Stimulated activated naive CD4-positive, alpha-beta T cell (primary cell): ENCODE data around the gene RAB30.
A peak's percentile ranks its signal among the peaks of the same experiment; 100 is the strongest.
"Not testable (repeated sequence)": the region's sequence is repeated elsewhere in the genome, so short reads cannot be mapped to it uniquely, and the experiment has no call there.

ENCODE experiments used
- DNase-seq, 6 experiments: peaks; one replicate each; lab custom pipeline; 2025; lab: John Stamatoyannopoulos, UW

Gene RAB30

GRCh38 chr11:82944198-82944597 lies 127.5 kb downstream of the RAB30 start:
- DNase-seq = no peak

GRCh38 chr11:82943430-82943829 lies 128.3 kb downstream of the RAB30 start:
- not testable (repeated sequence) for DNase-seq

- DNase-seq = no peak
Measured at GRCh38 chr11:82942376-82942775, 129.3 kb downstream of the RAB30 start.

GRCh38 chr11:82939456-82939855 lies 132.2 kb downstream of the RAB30 start:
- DNase-seq = no peak

- no peak for DNase-seq
Measured at GRCh38 chr11:82937554-82937953, 134.1 kb downstream of the RAB30 start.

- DNase-seq = no peak
Measured at GRCh38 chr11:82936261-82936660, 135.4 kb downstream of the RAB30 start.

- DNase-seq = peak in 1 of 6 experiments; percentile 12
Measured at GRCh38 chr11:82932564-82932963, 139.1 kb downstream of the RAB30 start.

GRCh38 chr11:82930734-82931133 lies 141.0 kb downstream of the RAB30 start:
- no peak for DNase-seq

GRCh38 chr11:82930229-82930628 lies 141.5 kb downstream of the RAB30 start:
- no peak for DNase-seq

- DNase-seq = no peak
Measured at GRCh38 chr11:82929121-82929520, 142.6 kb downstream of the RAB30 start.

GRCh38 chr11:82927264-82927880 lies 144.3 kb downstream of the RAB30 start:
- peak in 4 of 6 experiments; percentile 2 to 76 (median 62) for DNase-seq

- no peak for DNase-seq
Measured at GRCh38 chr11:82924522-82925224, 147.0 kb downstream of the RAB30 start.
